Stimulated activated CD8-positive, alpha-beta memory T cell treated with anti-CD3 and anti-CD28 coated beads, Interleukin-4, amount 100 ng/mL, for 24 hours (primary cell): ENCODE measurements around the gene CASP8AP2.
"Not testable (repeated sequence)": the region's sequence is repeated elsewhere in the genome, so short reads cannot be mapped to it uniquely, and the experiment has no call there.

Experiments used
- DNase-seq: peaks from one replicate; pipeline ENCODE4 v3.0.0-alpha.2; 2020; ENCODE audit warnings: low read depth

The CASP8AP2 gene

GRCh38 chr6:89829472-89830169, at the start of gene CASP8AP2:
TSS of gene CASP8AP2 (plus strand) at chr6:89829880.
- peak; percentile 85 for DNase-seq

- no peak for DNase-seq
These were observed 48.3 kb upstream of the CASP8AP2 start for GRCh38 chr6:89781070-89782034.

GRCh38 chr6:89782222-89782621, 47.5 kb upstream of the CASP8AP2 start:
- no peak for DNase-seq

- not testable (repeated sequence) for DNase-seq
These were observed 46.4 kb upstream of the CASP8AP2 start for GRCh38 chr6:89783293-89783692.

GRCh38 chr6:89784838-89785237, 44.8 kb upstream of the CASP8AP2 start:
- DNase-seq: no peak

GRCh38 chr6:89786970-89787369, 42.7 kb upstream of the CASP8AP2 start:
- DNase-seq: no peak

- DNase-seq: no peak
These were observed 41.9 kb upstream of the CASP8AP2 start for GRCh38 chr6:89787660-89788328.

GRCh38 chr6:89789980-89790379, 39.7 kb upstream of the CASP8AP2 start:
- no peak for DNase-seq

GRCh38 chr6:89790403-89790802, 39.3 kb upstream of the CASP8AP2 start:
- no peak for DNase-seq

- no peak for DNase-seq
These were observed 36.8 kb upstream of the CASP8AP2 start for GRCh38 chr6:89792881-89793280.

GRCh38 chr6:89793586-89793985, 36.1 kb upstream of the CASP8AP2 start:
- no peak for DNase-seq

GRCh38 chr6:89794324-89794723, 35.4 kb upstream of the CASP8AP2 start:
- DNase-seq: no peak

- no peak for DNase-seq
These were observed 32.4 kb upstream of the CASP8AP2 start for GRCh38 chr6:89797317-89797716.

- DNase-seq: no peak
These were observed 30.6 kb upstream of the CASP8AP2 start for GRCh38 chr6:89799096-89799495.

- DNase-seq: no peak
These were observed 29.9 kb upstream of the CASP8AP2 start for GRCh38 chr6:89799756-89800155.

GRCh38 chr6:89803271-89803670, 26.4 kb upstream of the CASP8AP2 start:
- DNase-seq: no peak

GRCh38 chr6:89805814-89806371, 23.8 kb upstream of the CASP8AP2 start:
- no peak for DNase-seq

- no peak for DNase-seq
These were observed 22.1 kb upstream of the CASP8AP2 start for GRCh38 chr6:89807581-89807980.

GRCh38 chr6:89813422-89813821, 16.3 kb upstream of the CASP8AP2 start:
- DNase-seq: not testable (repeated sequence)

- no peak for DNase-seq
These were observed 12.2 kb upstream of the CASP8AP2 start for GRCh38 chr6:89817481-89817880.

- DNase-seq: no peak
These were observed 10.7 kb upstream of the CASP8AP2 start for GRCh38 chr6:89818977-89819335.
